Esophagus squamous epithelium (tissue), 4 donors: ENCODE results near the gene TTC31.

ENCODE experiments used
- CTCF ChIP-seq, 6 experiments: fragments of 450-650 bp in 4 of 6; fragments of 200-600 bp in 2 of 6; sonication (generic) in 2 of 6; IDR thresholded peaks; one replicate each; pipeline ENCODE4 v1.5.1; 2016 to 2019; ENCODE audit warnings: antibody characterized with exemption in 6 of 6, mild to moderate bottlenecking in 4 of 6, moderate library complexity in 4 of 6
- POLR2A ChIP-seq, 4 donors: fragments of 450-650 bp; IDR thresholded peaks; one replicate each; pipeline ENCODE4 v1.6.1; 2017; ENCODE audit warnings: antibody characterized with exemption in 4 of 4, mild to moderate bottlenecking in 4 of 4, moderate library complexity in 3 of 4

GRCh38 chr2:74513605-74514367 lies 30.9 kb downstream of the TTC31 start:
- TF ChIP-seq CTCF (IDR thresholded peaks at IDR 0.05) (no peak), POLR2A (IDR thresholded peaks at IDR 0.05) (no peak)
